KMS-11 (cell line): ENCODE results near the gene FBN1.

Experiments used
- H2AFZ ChIP-seq: fragments of 200-600 bp; sonication (generic); 2 replicates; pipeline ENCODE4 v1.6.1; 2016; ENCODE audit warnings: antibody characterized with exemption, mixed run types, low read depth
- H3K27ac ChIP-seq: fragments of 200-600 bp; sonication (generic); 2 replicates; pipeline ENCODE4 v1.6.1; 2016; ENCODE audit warnings: mild to moderate bottlenecking, mixed run types
- H3K27me3 ChIP-seq: fragments of 200-600 bp; sonication (generic); 2 replicates; pipeline ENCODE4 v1.6.1; 2017; ENCODE audit warnings: mild to moderate bottlenecking, low read depth, mixed run types, moderate library complexity; ENCODE audit not compliant: insufficient read depth
- H3K36me3 ChIP-seq: fragments of 200-600 bp; sonication (generic); 2 replicates; pipeline ENCODE4 v1.6.1; 2017; ENCODE audit warnings: mild to moderate bottlenecking, mixed run types; ENCODE audit not compliant: insufficient read depth
- H3K4me1 ChIP-seq: fragments of 200-600 bp; sonication (generic); 2 replicates; pipeline ENCODE4 v1.6.1; 2016; ENCODE audit warnings: mild to moderate bottlenecking, low read depth, mixed run types; ENCODE audit not compliant: poor library complexity, severe bottlenecking
- H3K4me2 ChIP-seq: fragments of 200-600 bp; sonication (generic); 2 replicates; pipeline ENCODE4 v1.7.0; 2016; ENCODE audit warnings: mild to moderate bottlenecking, mixed run types
- H3K4me3 ChIP-seq: fragments of 200-600 bp; sonication (generic); IDR thresholded peaks from 2 replicates; pipeline ENCODE4 v1.6.1; 2017; ENCODE audit warnings: low read depth, low read length, mixed read lengths; ENCODE audit not compliant: insufficient read depth
- H3K79me2 ChIP-seq: fragments of 200-600 bp; sonication (generic); 2 replicates; pipeline ENCODE4 v1.6.1; 2016; ENCODE audit warnings: low read depth, mixed run types; ENCODE audit not compliant: insufficient read depth
- H3K9ac ChIP-seq: fragments of 200-600 bp; sonication (generic); 2 replicates; pipeline ENCODE4 v1.6.1; 2016; ENCODE audit warnings: mild to moderate bottlenecking, mixed run types
- H4K20me1 ChIP-seq: fragments of 200-600 bp; sonication (generic); 2 replicates; pipeline ENCODE4 v1.6.1; 2016; ENCODE audit warnings: mild to moderate bottlenecking, mixed run types; ENCODE audit not compliant: insufficient read depth
- TF ChIP-seq, protein P1 (sequence below): fragments of 200-600 bp; sonication (generic); conservative IDR thresholded peaks from 2 replicates; pipeline ENCODE4 v1.6.1; 2017; ENCODE audit warnings: low read depth, mild to moderate bottlenecking, antibody characterized with exemption, low read length, moderate library complexity, mixed read lengths

FBN1 gene

DNA sequence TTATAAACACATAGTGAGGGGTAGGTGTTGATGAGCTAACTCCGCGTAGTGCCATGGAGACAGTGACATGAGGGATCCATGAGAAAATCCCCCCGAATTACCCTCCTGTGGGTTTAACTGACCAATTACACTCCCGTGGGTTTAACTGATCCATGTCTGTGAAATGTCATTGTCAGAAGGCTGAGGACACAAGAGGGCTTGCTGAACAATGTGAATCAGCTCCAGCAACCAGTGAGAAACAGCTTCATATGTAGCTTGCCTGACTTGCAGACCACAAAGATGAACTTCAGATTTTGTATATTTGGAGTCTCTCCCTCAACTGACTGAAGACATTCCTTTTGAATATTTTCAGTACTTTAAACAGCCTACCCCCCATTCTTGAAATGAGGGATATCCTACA is 144.9 kb downstream of the FBN1 start:
- no peak overlapping the region for H3K27ac ChIP-seq
- H4K20me1 ChIP-seq: no peaks in the 10 kb centered on the region
- TF ChIP-seq, protein P1, sequence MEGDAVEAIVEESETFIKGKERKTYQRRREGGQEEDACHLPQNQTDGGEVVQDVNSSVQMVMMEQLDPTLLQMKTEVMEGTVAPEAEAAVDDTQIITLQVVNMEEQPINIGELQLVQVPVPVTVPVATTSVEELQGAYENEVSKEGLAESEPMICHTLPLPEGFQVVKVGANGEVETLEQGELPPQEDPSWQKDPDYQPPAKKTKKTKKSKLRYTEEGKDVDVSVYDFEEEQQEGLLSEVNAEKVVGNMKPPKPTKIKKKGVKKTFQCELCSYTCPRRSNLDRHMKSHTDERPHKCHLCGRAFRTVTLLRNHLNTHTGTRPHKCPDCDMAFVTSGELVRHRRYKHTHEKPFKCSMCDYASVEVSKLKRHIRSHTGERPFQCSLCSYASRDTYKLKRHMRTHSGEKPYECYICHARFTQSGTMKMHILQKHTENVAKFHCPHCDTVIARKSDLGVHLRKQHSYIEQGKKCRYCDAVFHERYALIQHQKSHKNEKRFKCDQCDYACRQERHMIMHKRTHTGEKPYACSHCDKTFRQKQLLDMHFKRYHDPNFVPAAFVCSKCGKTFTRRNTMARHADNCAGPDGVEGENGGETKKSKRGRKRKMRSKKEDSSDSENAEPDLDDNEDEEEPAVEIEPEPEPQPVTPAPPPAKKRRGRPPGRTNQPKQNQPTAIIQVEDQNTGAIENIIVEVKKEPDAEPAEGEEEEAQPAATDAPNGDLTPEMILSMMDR: no peak
- no peaks in the 10 kb centered on the region for H3K79me2 ChIP-seq
- H3K4me3 ChIP-seq: no peak overlapping the region
- H2AFZ ChIP-seq: no peak overlapping the region
- no peak overlapping the region for H3K4me2 ChIP-seq
- H3K9ac ChIP-seq: no peak overlapping the region
- no peaks in the 10 kb centered on the region for H3K36me3 ChIP-seq
- no peaks in the 10 kb centered on the region for H3K4me1 ChIP-seq
- no peaks in the 10 kb centered on the region for H3K27me3 ChIP-seq

DNA sequence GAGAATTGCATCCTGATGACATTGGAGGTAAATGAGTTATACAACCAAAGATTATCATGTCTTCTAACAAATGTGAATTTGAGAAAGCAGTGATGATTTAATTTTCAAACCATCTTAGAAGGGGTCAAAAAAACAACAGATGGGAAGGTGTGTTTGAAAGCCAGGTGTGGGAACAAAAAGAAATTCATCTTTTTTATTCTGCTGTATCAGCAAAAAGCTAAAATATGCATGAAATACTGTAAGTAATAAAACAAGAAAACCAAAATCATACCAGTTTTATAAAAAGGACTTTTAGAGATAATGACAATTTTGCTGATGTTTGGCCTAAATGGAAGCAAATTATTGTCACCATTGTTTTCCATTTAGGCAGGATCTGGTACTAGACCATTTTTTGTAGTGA is 145.5 kb downstream of the FBN1 start:
- H2AFZ ChIP-seq: no peak overlapping the region
- H3K27ac ChIP-seq: no peak overlapping the region
- no peaks in the 10 kb centered on the region for H4K20me1 ChIP-seq
- H3K4me3 ChIP-seq: no peak overlapping the region
- no peaks in the 10 kb centered on the region for H3K79me2 ChIP-seq
- H3K27me3 ChIP-seq: no peaks in the 10 kb centered on the region
- TF ChIP-seq, protein P1: no peak
- H3K4me1 ChIP-seq: no peaks in the 10 kb centered on the region
- H3K9ac ChIP-seq: no peak overlapping the region
- no peaks in the 10 kb centered on the region for H3K36me3 ChIP-seq
- no peak overlapping the region for H3K4me2 ChIP-seq

DNA sequence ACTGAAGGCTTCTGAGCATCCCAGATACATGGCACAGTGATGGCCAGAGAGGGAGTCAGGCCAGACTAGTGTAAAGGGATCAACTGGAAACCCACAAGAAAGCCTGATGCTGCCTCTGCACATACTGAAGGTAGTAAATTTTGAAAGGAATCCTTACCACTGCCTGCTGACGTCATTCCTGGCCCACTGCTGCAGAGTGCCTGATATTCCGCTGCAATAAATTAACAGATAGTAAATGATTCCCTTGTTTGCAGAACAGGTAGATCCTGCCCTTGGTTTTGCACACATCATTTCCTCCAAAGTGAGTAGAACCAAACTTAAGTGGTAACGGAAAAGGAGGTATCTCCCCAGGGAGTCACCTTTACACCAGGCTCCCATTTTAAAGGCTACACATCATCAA is 146.7 kb downstream of the FBN1 start:
- no peaks in the 10 kb centered on the region for H4K20me1 ChIP-seq
- H2AFZ ChIP-seq: no peak overlapping the region
- no peak overlapping the region for H3K9ac ChIP-seq
- H3K79me2 ChIP-seq: no peaks in the 10 kb centered on the region
- H3K27me3 ChIP-seq: no peaks in the 10 kb centered on the region
- no peak overlapping the region for H3K4me3 ChIP-seq
- no peaks in the 10 kb centered on the region for H3K36me3 ChIP-seq
- H3K4me2 ChIP-seq: no peak overlapping the region
- TF ChIP-seq, protein P1: no peak
- peaks cover 10% of the 10 kb centered on the region for H3K4me1 ChIP-seq
- H3K27ac ChIP-seq: no peak overlapping the region

DNA sequence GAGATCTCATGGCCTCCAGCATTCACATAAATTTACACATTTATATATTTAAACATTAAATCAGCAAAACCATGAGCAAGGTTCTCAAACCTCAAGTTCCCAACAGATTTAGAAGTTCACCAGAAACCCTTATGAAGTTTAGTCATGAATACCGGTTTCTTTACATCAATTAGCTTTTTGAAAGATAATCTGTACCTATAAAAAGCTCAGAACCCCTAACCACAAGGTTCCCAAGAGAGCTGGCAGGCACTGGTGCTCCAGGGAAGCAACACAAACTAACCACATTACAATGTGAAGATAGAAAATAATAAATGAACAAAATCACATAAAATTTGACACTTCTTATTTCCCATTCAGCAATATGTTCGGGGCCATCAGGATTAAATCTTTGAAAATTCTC is 150.9 kb downstream of the FBN1 start:
- Histone ChIP-seq H4K20me1 (no peaks in the 10 kb centered on the region), H2AFZ (no peak overlapping the region), H3K27me3 (no peaks in the 10 kb centered on the region), H3K4me2 (no peak overlapping the region), H3K36me3 (no peaks in the 10 kb centered on the region), H3K79me2 (no peaks in the 10 kb centered on the region), H3K4me3 (no peak overlapping the region), H3K4me1 (peaks cover 10% of the 10 kb centered on the region), H3K27ac (no peak overlapping the region), H3K9ac (no peak overlapping the region)
- TF ChIP-seq, protein P1: no peak
